Liver (tissue), 9 donors: ENCODE data around the gene STN1. TPM values are rescaled to one million over a fixed set of nuclear protein-coding genes. Genes with fewer than 3 reads are reported as not detected.

Experiments
- DNase-seq: peaks from one replicate; pipeline ENCODE4 v3.0.0-alpha.2; 2017; ENCODE audit warnings: low spot score
- H3K27ac ChIP-seq, 2 donors: one replicate each; pipeline ENCODE4 v1.7.0; 2013; ENCODE audit warnings: inconsistent platforms in 2 of 2, low read length in 2 of 2, control low read depth in 1 of 2, low read depth in 1 of 2, mild to moderate bottlenecking in 1 of 2
- H3K27me3 ChIP-seq, 4 donors: one replicate each; pipeline versions ENCODE4 v1.6.1 to v1.7.0; 2013; ENCODE audit warnings: low read length in 3 of 4, inconsistent platforms in 1 of 4, mild to moderate bottlenecking in 1 of 4, moderate library complexity in 1 of 4; ENCODE audit not compliant: control insufficient read depth in 4 of 4, insufficient read depth in 4 of 4
- H3K36me3 ChIP-seq, 4 donors: one replicate each; pipeline versions ENCODE4 v1.6.1 to v1.7.0; 2013; ENCODE audit warnings: low read length in 3 of 4, mild to moderate bottlenecking in 3 of 4, low read depth in 1 of 4, moderate library complexity in 1 of 4; ENCODE audit not compliant: control insufficient read depth in 4 of 4, insufficient read depth in 3 of 4
- H3K4me1 ChIP-seq, 4 donors: one replicate each; pipeline versions ENCODE4 v1.6.1 to v1.7.0; 2013; ENCODE audit warnings: low read length in 3 of 4, mild to moderate bottlenecking in 3 of 4, moderate library complexity in 1 of 4; ENCODE audit not compliant: control insufficient read depth in 4 of 4, insufficient read depth in 4 of 4
- H3K4me3 ChIP-seq, 3 donors: one replicate each; pipeline versions ENCODE4 v1.6.1 to v1.7.0; 2013; ENCODE audit warnings: low read length in 3 of 3, control low read depth in 1 of 3, low read depth in 1 of 3, mild to moderate bottlenecking in 1 of 3
- H3K9ac ChIP-seq, 2 donors: one replicate each; pipeline ENCODE4 v1.7.0; 2013; ENCODE audit warnings: low read length in 2 of 2, mild to moderate bottlenecking in 2 of 2, moderate library complexity in 2 of 2, control low read depth in 1 of 2, low read depth in 1 of 2
- H3K9me3 ChIP-seq, 4 donors: one replicate each; pipeline versions ENCODE4 v1.6.1 to v1.7.0; 2013; ENCODE audit warnings: low read length in 3 of 4; ENCODE audit not compliant: control insufficient read depth in 4 of 4
- FOXA1 ChIP-seq: IDR thresholded peaks from 2 replicates; pipeline ENCODE4 v1.6.1; 2016; ENCODE audit warnings: antibody characterized with exemption
- FOXA2 ChIP-seq: IDR thresholded peaks from 2 replicates; pipeline ENCODE4 v1.6.1; 2016; ENCODE audit warnings: antibody characterized with exemption
- GABPA ChIP-seq, 2 donors: IDR thresholded peaks in 1 of 2; conservative IDR thresholded peaks in 1 of 2; 2 replicates each; pipeline ENCODE4 v1.6.1; 2016; ENCODE audit warnings: antibody characterized with exemption in 2 of 2, mild to moderate bottlenecking in 1 of 2, moderate library complexity in 1 of 2
- HNF4A ChIP-seq, 2 donors: conservative IDR thresholded peaks; 2 replicates each; pipeline ENCODE4 v1.6.1; 2016; ENCODE audit warnings: antibody characterized with exemption in 2 of 2, mild to moderate bottlenecking in 2 of 2
- HNF4G ChIP-seq: IDR thresholded peaks from 2 replicates; pipeline ENCODE4 v1.6.1; 2016; ENCODE audit warnings: antibody characterized with exemption
- JUND ChIP-seq, 2 donors: IDR thresholded peaks; 2 replicates each; pipeline ENCODE4 v1.6.1; 2016; ENCODE audit warnings: antibody characterized with exemption in 2 of 2
- NR2F2 ChIP-seq: IDR thresholded peaks from 2 replicates; pipeline ENCODE4 v1.6.1; 2016; ENCODE audit warnings: antibody characterized with exemption
- RAD21 ChIP-seq, 2 donors: IDR thresholded peaks; 2 replicates each; pipeline ENCODE4 v1.6.1; 2016; ENCODE audit warnings: antibody characterized with exemption in 2 of 2, mild to moderate bottlenecking in 2 of 2
- RXRA ChIP-seq, 2 donors: IDR thresholded peaks; 2 replicates each; pipeline ENCODE4 v1.6.1; 2017 to 2018; ENCODE audit warnings: antibody characterized with exemption in 2 of 2, mild to moderate bottlenecking in 1 of 2
- SP1 ChIP-seq: IDR thresholded peaks from 2 replicates; pipeline ENCODE4 v1.6.1; 2018; ENCODE audit warnings: antibody characterized with exemption, mild to moderate bottlenecking
- TAF1 ChIP-seq: conservative IDR thresholded peaks from 2 replicates; pipeline ENCODE4 v1.6.1; 2016; ENCODE audit warnings: antibody characterized with exemption, mild to moderate bottlenecking
- WGBS: extraction: QIAGEN DNeasy Blood & Tissue Kit; methylation state at CpG from one replicate; pipeline ENCODE4 v1.1.7; 2013; 5-methylcytosine and 5-hydroxymethylcytosine counted together
- polyA plus RNA-seq, 2 donors: library from polyadenylated mRNA; stranded (reverse) in 1 of 2; unstranded in 1 of 2; fragments of 200-250 nt in 1 of 2; fragments of >200 nt in 1 of 2; fragmentation: Nextera tagmentation in 1 of 2; extraction: Ambion mirVana in 1 of 2; gene quantifications; one replicate each; pipeline versions ENCODE4 v1.2.1 to v1.2.3, GENCODE V29; 2013 to 2015
- total RNA-seq, 2 donors: library from RNA; depleted of rRNA; stranded (reverse); fragments of >200 nt; gene quantifications; one replicate each; pipeline ENCODE4 v1.2.3, GENCODE V29; 2014
- TF ChIP-seq, protein P1 (sequence below): IDR thresholded peaks from 2 replicates; pipeline ENCODE4 v1.6.1; 2016; ENCODE audit warnings: antibody characterized with exemption
- TF ChIP-seq, protein P2 (sequence below): IDR thresholded peaks from 2 replicates; pipeline ENCODE4 v1.6.1; 2016; ENCODE audit warnings: antibody characterized with exemption
- TF ChIP-seq, protein P3 (sequence below): fragments of 150-350 bp; IDR thresholded peaks from 2 replicates; pipeline ENCODE4 v1.5.1; 2017; ENCODE audit warnings: improper control_type of control experiment, low read depth, low read length; ENCODE audit not compliant: missing input control
- TF ChIP-seq, protein P4 (sequence below): IDR thresholded peaks from 2 replicates; pipeline ENCODE4 v1.6.1; 2016; ENCODE audit warnings: antibody characterized with exemption, mild to moderate bottlenecking
- donor health status: healthy.
- donor health status: healthy.
- donor health status: healthy.
- donor health status: healthy.
- donor health status: healthy.

The STN1 gene
- total and polyA plus RNA-seq, 4 donors, result 6.9 to 12.9 (median 8.0) TPM

DNA sequence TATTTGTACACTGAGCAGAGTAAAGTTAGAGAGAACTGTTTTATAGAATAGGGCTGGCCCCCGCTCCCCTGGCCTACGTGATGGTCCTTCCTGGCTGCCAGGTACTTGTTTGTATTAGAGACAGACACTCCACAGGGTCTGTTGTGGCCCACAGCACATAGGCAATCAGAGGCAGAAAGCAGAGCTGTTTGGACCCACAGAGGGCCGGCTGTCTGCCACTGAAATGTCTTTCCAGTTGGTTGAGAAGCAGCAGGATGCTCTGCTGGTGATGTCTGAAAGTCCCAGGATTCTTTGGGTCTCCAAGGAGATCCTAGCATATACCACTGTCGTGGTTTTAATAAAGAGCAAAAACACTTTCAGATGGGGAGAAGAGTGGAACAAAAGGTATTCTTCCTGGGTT lies 5.2 kb downstream of the STN1 start:
- Histone ChIP-seq H3K4me1 (peaks cover 3 to 20% (median 13%) of the 10 kb centered on the region in 4 donors), H3K9ac (no peak overlapping the region), H3K9me3 (no peaks in the 10 kb centered on the region), H3K36me3 (no peaks in the 10 kb centered on the region), H3K27ac (no peak overlapping the region), H3K27me3 (no peaks in the 10 kb centered on the region), H3K4me3 (no peak overlapping the region)
- WGBS, result 97% methylated on average over 4 of the region's 4 CpGs
- no peak for DNase-seq
- TF ChIP-seq FOXA2, result no peak
- no peak for TF ChIP-seq SP1
- TF ChIP-seq TAF1, result no peak
- TF ChIP-seq FOXA1, result no peak
- TF ChIP-seq, protein P1, sequence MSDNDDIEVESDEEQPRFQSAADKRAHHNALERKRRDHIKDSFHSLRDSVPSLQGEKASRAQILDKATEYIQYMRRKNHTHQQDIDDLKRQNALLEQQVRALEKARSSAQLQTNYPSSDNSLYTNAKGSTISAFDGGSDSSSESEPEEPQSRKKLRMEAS, result no peak
- TF ChIP-seq GABPA (IDR thresholded peaks at IDR 0.05 in 1 of 2, conservative IDR thresholded peaks at IDR 0.05 in 1 of 2), result no peak
- no peak for TF ChIP-seq HNF4A (conservative IDR thresholded peaks at IDR 0.05)
- TF ChIP-seq RAD21 (IDR thresholded peaks at IDR 0.05), result no peak

DNA sequence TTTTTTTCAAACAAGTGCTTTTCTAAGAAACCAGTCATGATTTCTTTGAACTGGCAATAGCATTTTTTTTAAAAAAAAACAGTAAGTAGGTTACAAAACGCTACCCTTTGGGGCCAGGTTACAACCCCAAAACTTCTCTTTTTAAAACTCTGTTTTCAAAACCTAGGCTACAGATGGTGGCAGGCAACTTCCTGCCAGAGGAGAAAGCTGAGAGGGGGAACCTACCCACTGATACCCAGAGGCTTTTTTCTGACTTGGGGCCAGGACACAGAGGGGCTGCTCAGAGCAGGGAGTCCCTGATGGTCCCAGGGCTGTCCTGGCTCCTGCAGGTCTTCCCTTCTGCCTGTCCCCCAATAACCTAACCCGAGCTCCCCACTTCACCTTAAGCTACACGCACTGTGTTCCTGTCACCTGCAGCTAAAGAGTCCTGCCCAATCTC lies 6.9 kb downstream of the STN1 start:
- peak overlapping the region in 1 of 2 donors; percentile 58 for H3K27ac ChIP-seq
- H3K36me3 ChIP-seq, result no peaks in the 10 kb centered on the region
- TF ChIP-seq, protein P2, sequence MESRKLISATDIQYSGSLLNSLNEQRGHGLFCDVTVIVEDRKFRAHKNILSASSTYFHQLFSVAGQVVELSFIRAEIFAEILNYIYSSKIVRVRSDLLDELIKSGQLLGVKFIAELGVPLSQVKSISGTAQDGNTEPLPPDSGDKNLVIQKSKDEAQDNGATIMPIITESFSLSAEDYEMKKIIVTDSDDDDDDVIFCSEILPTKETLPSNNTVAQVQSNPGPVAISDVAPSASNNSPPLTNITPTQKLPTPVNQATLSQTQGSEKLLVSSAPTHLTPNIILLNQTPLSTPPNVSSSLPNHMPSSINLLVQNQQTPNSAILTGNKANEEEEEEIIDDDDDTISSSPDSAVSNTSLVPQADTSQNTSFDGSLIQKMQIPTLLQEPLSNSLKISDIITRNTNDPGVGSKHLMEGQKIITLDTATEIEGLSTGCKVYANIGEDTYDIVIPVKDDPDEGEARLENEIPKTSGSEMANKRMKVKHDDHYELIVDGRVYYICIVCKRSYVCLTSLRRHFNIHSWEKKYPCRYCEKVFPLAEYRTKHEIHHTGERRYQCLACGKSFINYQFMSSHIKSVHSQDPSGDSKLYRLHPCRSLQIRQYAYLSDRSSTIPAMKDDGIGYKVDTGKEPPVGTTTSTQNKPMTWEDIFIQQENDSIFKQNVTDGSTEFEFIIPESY, result no peak
- TF ChIP-seq TAF1 (no peak), RAD21 (IDR thresholded peaks at IDR 0.05) (no peak), FOXA2 (no peak), HNF4G (no peak), HNF4A (conservative IDR thresholded peaks at IDR 0.05) (no peak), FOXA1 (no peak), JUND (IDR thresholded peaks at IDR 0.05) (no peak), SP1 (no peak), NR2F2 (no peak), RXRA (IDR thresholded peaks at IDR 0.05) (no peak)
- TF ChIP-seq, protein P3, sequence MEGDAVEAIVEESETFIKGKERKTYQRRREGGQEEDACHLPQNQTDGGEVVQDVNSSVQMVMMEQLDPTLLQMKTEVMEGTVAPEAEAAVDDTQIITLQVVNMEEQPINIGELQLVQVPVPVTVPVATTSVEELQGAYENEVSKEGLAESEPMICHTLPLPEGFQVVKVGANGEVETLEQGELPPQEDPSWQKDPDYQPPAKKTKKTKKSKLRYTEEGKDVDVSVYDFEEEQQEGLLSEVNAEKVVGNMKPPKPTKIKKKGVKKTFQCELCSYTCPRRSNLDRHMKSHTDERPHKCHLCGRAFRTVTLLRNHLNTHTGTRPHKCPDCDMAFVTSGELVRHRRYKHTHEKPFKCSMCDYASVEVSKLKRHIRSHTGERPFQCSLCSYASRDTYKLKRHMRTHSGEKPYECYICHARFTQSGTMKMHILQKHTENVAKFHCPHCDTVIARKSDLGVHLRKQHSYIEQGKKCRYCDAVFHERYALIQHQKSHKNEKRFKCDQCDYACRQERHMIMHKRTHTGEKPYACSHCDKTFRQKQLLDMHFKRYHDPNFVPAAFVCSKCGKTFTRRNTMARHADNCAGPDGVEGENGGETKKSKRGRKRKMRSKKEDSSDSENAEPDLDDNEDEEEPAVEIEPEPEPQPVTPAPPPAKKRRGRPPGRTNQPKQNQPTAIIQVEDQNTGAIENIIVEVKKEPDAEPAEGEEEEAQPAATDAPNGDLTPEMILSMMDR, result no peak
- TF ChIP-seq, protein P4, sequence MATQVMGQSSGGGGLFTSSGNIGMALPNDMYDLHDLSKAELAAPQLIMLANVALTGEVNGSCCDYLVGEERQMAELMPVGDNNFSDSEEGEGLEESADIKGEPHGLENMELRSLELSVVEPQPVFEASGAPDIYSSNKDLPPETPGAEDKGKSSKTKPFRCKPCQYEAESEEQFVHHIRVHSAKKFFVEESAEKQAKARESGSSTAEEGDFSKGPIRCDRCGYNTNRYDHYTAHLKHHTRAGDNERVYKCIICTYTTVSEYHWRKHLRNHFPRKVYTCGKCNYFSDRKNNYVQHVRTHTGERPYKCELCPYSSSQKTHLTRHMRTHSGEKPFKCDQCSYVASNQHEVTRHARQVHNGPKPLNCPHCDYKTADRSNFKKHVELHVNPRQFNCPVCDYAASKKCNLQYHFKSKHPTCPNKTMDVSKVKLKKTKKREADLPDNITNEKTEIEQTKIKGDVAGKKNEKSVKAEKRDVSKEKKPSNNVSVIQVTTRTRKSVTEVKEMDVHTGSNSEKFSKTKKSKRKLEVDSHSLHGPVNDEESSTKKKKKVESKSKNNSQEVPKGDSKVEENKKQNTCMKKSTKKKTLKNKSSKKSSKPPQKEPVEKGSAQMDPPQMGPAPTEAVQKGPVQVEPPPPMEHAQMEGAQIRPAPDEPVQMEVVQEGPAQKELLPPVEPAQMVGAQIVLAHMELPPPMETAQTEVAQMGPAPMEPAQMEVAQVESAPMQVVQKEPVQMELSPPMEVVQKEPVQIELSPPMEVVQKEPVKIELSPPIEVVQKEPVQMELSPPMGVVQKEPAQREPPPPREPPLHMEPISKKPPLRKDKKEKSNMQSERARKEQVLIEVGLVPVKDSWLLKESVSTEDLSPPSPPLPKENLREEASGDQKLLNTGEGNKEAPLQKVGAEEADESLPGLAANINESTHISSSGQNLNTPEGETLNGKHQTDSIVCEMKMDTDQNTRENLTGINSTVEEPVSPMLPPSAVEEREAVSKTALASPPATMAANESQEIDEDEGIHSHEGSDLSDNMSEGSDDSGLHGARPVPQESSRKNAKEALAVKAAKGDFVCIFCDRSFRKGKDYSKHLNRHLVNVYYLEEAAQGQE, result no peak
- TF ChIP-seq, protein P1, result no peak
- DNase-seq, result no peak
- H3K9me3 ChIP-seq, result no peaks in the 10 kb centered on the region
- no peak overlapping the region for H3K9ac ChIP-seq
- 85% methylated on average over 3 of the region's 3 CpGs for WGBS
- no peaks in the 10 kb centered on the region for H3K27me3 ChIP-seq
- no peak overlapping the region for H3K4me3 ChIP-seq
- H3K4me1 ChIP-seq, result peaks cover 0 to 3% (median 0%) of the 10 kb centered on the region in 4 donors
